NCI-H2196 (cell line): ENCODE data around the gene SSBP2.
A peak's percentile ranks its signal among the peaks of the same experiment; 100 is the strongest.
"Not testable (repeated sequence)": the region's sequence is repeated elsewhere in the genome, so short reads cannot be mapped to it uniquely, and the experiment has no call there.

Experiments
- DNase-seq: peaks from one replicate; lab custom pipeline; 2025; ENCODE audit not compliant: unreplicated experiment; lab: John Stamatoyannopoulos, UW

Gene SSBP2

DNA sequence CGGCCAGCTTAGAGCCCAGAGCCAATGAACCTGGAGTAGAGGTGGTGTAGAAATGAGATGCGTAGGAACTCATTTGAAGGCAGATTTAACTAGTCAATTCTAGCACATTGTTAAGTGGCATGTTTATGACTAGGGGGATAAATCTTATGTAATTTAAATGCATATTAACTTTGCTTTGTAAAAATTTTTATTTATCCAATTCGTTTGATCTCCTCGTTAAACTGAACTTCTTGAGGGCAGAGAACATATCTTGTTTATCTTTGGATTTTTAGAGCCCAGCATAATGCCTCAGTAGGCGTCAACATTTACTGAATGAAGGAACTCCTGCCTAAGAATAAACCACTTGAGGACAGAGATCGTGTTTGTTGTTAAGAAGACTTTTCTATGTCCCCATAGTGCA, 315.9 kb downstream of the SSBP2 start:
- no peak for DNase-seq

DNA sequence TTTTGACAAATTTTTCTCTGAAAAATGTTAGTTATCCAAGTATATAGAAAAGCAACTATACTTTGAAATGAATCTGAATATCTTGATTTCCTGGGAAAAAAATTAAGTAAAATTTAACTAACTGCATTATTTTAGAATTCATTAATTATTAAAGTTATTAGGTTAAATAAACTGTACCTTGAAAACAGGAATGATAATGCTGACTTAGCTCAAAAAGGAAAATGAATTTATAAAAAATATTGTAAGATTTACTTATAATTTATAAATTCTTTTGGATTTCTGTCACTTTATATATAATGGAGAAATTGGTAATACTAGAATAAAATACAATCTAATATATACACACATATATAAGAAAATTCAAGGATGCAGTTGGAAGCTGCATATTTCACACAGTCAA, 320.9 kb downstream of the SSBP2 start:
- no peak for DNase-seq

DNA sequence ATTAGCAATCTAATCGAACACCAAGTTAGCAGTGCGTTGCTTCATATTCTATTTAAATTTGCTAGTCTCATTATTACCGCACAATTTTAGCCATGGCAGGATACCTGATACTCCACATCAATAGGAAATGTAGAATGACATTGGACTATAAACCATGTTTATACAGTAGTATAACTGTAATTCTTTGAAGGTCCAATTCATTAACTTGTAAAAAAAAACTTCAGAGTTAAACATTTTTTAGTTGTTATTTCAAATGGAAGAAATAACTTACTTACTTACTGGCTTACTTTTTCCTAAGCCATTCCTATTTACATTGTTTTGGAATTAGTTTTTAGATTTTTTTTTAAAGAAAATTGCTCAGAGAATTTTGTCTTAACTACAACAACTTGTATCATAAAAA, 321.5 kb downstream of the SSBP2 start:
- no peak for DNase-seq

DNA sequence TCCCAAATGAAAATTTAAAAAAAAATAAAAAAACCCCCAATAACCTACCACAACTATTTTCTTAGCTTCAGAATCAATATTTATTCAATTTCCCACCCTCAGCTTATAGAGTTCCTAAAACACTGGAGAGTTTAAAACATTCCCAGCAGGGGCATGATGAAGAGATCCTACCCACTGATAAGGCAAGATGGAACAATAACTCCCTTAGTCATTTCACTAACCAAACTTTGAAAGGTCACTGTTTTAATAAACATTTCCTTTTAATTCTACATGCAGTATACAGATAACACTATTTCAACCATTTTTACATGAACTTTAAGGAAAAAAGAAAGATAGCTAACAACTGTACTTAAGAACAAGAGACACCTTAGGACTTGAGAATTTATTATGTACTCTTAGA, 322.0 kb downstream of the SSBP2 start:
- DNase-seq: no peak

DNA sequence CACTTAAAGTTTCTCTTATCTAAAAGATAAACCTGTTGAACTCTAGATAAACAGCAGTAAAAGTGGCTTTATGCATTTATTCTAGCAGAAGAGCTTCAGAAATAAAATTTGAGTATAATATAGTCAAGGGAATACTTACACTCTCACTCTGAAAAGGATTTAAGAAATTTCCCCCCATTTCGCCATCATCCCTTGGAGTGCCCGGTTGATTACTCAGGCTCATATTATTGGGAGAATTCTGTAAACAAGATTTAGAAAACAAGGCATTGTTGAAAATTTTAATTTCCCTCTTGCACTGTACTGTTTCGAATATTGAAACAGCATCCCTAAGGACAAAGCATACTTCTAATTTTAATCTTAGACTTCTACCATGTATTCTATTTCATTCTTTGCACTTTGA, 322.5 kb downstream of the SSBP2 start:
- DNase-seq: no peak

DNA sequence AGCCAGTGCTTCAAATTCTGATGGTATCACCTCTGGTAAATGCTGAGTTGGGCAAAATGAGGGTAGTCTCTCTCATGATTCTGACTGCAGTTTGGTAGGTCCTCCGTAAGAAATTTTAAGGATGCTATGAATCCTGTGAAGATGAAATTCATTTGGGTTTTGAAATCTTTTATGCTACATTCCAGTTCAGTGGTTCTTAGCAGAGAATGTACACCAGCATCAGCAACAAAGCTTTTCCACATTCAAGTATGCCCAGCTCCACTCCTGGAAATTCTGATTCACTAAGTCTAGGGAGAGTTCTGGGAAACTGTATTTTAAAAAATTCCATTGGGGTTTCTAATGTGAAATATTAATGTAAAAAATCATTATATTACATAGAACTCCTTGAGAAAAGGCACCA, 323.3 kb downstream of the SSBP2 start:
- no peak for DNase-seq

DNA sequence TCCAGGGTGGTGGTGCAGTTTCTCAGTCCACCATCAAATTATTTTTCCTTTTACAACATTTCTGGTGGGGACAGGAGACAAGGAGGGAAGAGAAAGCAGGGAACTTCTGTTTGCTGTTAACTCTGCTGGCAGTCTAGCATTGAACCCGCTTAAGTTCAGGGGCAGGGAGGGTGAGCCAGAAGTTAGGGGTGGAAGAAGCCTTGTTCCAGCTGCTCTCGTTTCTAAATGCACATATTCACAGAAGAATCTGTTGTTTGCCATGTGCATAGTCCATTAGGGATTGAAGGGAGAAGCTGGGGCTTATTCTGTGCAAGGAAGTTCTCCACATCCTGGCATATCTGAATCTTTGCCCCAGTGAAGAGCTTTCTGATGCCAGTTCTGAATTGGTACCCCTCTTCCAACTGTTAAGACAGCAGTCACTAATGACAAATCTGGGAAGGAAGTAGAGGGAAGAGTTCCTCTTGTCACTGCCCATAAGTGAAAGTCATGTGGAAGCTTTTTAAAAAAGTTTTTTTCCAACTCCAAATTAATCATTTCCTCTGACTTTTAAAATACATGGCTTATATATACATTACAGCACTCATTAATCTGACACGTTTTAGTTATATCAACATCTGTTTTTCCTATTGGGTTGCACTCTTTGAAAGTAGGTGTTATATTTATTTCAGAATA, 324.4 kb downstream of the SSBP2 start:
- DNase-seq: no peak

DNA sequence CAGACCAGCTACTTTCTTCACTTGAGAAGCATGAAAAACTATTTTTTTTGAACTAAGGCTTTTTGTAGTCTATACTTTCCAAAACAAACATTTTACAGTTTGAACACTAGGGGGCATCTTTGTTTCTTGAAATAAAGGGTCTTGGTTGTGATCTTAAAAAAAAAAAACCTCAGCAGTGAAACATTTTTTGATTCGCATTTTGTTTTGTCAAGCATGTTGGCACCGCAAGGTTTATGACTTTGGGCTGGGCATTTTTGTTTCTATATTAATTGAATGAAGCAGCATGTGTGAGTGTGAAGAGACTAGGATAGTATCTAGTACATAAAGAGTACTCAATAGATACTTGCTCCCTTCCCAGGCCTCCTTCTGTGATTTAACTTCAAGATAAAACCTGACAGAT, 325.3 kb downstream of the SSBP2 start:
- DNase-seq: peak; percentile 18

DNA sequence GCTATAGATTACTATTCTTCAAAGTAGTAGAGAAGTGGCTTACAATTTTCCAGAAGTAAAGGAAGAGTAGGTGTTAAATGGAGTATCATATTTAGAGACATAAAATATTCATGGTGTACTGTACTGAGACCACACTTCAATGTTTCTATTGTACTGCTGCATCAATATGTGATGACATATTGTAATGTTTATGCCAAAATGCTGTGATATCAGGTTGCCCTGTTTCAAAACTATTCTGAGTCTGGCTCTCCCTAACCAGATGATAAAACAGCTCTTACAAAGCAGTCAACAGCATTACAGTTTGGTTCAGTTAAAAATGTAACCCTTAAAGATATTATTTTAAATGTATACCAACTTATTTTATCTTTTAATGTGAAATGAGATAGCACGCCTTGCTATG, 326.2 kb downstream of the SSBP2 start:
- DNase-seq: no peak

DNA sequence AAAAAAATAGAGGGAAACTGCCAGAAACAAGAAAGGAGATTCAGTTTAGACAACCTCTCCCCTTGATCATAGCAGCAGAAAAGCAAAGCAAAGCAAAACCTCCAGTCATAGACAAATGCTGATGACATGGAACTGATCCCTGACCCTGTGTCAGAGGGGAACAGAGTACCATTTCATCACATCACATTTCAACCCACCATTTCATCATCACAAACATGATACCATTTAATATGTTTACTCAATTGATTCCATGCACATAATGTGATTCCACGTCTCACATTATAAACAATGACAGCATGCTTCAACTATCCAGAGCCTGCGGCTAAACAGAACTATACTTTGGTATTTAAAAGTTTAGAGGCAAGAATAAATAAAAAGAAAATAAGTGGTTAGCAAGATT, 328.2 kb downstream of the SSBP2 start:
- DNase-seq: no peak

DNA sequence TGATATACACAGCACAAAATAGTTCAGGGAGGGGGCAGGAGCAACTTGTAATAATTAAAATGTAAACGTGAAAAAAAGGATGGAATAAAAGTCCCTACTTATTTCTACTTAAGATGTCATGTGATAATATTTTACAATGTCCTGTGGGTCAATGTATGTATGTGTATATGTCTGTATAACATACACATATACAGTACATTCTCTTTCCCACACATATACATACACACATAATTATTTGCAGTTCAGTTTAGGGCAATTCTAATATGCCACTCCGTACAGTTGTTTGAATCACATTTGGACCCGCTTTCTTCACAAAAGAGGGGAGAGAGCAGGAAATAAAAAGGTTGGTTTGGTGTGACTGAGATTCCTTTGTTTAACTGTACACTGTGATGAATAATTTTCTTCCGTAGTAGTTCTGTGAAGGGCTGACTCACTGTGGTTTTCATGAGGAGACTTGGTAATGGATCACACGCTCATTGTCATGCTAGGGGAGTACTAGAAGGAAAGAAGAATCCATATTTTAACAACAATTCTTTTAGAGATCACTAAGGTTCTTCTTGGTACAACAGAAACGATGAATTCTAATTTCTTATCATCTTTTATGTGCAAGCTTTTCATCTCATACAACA, 330.7 kb downstream of the SSBP2 start:
- DNase-seq: no peak

DNA sequence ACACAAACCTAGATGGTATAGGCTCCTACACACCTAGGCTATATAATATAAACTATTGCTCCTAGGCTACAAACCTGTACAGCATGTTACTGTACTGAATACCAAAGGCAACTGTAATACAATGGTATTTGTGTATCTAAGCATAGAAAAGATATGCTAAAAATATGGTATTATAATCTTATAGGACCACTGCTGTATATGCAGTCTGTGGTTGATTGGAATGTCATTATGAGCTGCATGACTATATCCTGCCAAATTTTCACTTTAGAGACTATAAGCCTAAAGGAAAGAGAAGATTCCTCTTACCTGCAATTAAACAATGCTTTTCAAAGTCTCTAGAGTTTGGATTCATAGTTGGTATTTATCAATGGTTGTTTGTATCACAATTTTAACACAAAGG, 332.3 kb downstream of the SSBP2 start:
- DNase-seq: no peak

DNA sequence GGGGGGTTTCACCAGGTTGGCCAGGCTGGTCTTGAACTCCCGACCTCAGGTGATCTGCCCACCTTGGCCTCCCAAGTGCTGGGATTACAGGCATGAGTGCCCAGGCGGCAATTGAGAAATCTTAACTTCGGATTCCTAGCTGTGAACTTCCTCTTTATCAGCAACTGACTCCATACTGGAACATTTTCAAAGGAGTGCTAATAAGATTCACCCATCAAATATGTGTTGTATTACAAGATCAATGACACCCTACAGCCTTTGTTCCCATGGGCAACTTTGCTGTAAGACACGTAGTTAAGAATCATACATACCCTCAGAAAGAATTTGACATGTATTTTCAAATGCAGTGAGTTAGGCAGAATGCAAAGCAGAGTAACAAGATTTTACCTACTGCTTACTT, 333.8 kb downstream of the SSBP2 start:
- no peak for DNase-seq

DNA sequence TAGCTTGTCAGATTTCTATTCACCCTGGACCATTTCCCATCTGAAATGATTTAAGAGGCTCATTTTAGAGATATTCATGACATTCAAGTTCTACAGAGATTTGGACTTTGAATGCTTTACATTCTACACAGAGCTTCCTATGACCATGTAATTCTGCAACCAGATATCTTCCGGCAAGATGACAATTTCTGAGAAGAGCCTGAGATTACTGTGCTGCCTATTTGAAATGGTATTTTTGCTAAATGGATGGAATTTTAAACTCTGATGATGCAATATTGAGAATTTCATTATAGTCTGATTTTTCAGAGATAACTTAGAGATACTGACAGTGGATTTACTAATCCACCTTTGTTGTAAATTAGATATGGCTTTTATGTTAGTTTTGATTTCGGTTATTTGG, 341.0 kb downstream of the SSBP2 start:
- DNase-seq: no peak

DNA sequence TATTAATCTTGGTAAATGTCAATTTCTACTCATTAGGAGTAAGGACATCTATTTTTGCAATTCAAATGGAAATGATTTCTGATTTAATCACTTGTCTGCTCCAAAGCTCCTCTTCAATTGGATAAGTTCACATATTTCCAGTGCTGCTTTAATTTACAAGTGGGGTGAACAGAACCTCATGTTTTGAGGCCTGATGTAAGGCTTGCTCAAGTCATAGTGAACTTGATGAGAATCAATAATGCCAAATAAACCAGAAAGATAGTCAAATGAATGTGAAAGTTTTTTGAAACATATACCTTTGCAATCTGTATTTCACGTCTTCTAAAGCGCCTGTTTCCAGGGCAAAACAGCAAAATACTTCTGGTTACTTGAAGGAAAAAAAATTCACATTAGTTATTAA, 341.5 kb downstream of the SSBP2 start:
- DNase-seq: no peak

DNA sequence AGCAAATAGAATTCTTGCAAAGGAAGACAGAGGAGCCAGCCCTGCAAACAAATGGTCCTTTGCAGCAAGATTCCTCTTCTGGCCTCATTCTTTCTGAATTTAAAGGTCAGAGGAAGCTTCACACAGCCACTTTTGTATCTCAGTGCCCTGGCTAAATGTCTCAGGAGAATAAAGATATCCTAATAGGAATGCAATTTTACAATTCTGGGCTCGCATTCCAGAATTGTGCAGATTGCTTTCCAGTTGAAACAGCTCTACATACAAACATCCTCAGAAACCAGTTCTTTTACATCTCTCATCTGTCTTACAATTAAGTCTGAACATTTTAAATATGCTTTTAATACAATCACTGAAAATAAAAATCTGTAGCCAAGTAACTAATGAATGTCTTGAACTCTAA, 342.4 kb downstream of the SSBP2 start:
- no peak for DNase-seq

DNA sequence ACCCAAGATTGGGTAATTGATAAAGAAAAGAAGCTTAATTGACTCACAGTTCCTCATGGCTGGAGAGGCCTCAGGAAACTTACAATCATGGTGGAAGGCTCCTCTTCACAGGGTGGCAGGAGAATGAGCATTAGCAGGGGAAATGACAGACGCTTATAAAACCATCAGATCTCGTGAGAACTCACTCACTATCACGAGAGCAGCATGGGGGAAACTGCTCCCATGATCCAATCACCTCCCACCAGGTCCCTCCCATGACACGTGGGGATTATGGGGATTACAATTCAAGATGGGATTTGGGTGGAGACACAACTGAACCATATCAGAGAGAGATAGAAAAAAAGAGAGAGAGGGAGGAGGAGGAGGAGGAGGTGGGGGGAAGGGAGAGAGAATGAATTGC, 343.1 kb downstream of the SSBP2 start:
- DNase-seq: not testable (repeated sequence)

DNA sequence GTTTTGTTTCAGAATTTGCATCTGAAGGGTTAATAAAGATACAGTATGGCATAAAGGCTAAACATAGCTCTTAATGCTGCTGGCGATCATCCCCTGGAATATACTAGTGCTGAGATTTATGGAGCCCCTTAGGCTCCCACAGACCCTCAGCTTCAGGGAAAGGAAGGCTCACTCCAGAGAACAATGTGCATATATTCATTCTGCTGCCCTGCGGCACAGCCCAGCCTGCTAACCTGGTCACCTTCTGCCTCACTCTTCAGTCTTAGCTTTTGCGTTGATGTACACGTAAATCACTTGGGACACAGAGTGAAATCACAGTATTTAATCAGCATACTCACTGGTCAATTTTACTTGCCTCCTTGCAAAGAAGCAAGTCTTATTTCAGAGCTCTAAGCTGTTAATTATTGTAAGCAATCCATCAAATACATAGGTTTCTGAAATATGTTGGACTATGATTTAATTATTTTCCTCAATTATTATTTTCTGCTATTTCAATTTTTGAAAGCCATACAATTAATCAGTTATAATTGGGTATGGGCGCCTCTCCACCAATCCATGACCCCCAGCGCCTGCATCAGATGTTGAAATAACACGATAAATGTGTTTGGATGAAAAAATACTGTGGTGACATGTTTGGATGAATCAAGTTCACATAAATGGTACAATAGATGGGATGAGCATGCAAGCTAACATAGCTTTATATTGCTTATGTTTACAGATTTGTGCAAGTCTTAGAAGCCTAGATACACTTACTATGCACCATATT, 345.6 kb downstream of the SSBP2 start:
- DNase-seq: no peak

DNA sequence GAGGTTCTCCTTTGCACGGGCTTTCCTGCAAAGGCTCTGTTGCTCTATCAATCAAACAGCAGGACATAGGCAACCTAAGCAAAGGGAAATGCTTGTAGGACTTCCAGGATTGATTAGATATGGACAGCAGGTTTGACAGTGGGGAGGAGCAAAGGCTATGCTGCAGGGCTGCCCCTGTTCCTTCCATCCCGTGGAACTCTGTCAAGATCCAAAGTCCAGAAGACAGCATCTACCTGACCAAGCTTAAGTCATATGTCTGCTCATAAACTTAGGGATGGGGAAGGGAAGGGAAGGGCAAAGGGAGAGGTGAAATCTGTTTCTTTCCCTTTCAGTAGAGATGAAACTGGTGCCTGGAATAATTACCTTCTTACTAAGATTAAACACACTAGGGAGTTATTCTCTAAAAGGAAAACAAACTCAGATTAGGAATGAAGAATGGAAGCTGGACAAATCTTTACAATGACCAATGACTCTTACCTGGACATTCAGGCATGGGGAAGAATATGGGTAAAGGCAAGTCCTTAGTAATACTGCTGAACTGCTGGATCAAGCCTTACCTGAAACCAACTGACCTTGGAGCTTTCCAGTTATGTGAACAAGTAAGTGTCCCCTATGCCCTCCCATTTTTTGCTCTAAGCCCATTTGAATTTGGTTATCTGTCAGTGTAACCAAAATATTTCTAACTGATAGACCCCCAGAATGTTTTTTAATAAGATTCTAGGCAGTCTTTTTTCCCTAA, 348.5 kb downstream of the SSBP2 start:
- no peak for DNase-seq

DNA sequence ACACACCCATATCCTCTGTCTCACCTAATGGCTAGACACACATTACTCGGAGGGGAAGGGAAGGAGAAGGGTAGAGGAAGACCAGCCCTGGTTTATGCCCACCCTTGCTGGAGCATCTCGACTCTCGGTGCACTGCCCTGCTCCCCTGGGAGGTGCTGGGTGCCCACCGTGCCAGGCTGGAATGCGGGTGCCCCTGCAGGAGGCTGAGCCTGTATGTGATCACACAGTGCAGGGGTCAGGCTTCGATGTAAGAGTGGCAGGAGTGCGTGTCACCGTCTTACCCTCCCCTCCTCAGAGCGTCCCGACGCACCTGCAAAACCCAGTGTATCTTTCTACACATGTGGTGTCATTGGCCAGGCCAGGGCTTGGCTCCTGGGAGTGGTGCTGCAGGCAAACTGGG, 349.6 kb downstream of the SSBP2 start:
- no peak for DNase-seq

DNA sequence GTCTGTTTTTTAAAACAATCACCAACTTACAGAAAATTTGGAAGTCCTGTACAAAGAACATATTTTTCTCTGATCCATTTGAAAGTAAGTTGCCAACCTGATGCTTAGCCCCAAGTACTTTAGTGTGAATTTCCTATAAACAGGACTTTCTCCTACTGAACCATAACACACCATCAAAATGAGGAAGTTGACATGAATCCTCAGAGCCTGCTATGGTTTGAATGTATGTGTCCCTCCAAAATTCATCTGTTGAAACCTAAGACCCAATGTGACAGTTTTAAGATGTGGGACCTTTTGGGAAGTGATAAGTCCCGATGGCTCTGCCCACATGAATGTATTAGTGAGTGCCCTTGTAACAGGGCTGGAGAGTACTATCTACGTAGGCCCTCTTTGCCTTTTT, 350.5 kb downstream of the SSBP2 start:
- no peak for DNase-seq

DNA sequence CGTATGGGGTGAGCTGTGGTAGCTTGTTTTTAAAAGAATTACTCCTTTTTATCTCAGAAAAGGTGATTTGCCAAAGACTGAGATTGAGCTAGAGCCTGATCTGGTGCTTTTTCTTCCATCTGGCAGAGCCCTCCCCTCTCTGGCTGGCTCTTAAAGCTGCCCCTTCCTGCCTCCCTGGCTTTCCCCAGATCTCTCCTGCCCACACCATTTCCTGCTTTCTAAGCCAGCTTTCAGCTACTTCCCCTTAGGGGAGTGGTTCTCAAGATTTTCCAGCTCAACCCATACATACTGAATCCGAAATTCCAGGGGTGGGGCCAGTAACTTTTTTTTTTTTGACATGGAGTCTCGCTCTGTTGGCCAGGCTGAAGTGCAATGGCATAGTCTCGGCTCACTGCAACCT, 352.2 kb downstream of the SSBP2 start:
- DNase-seq: no peak
